ENCODE measurements around the gene BCL2L15.
"Not testable (repeated sequence)": the region's sequence is repeated elsewhere in the genome, so short reads cannot be mapped to it uniquely, and the experiment has no call there.

Gene BCL2L15

DNA sequence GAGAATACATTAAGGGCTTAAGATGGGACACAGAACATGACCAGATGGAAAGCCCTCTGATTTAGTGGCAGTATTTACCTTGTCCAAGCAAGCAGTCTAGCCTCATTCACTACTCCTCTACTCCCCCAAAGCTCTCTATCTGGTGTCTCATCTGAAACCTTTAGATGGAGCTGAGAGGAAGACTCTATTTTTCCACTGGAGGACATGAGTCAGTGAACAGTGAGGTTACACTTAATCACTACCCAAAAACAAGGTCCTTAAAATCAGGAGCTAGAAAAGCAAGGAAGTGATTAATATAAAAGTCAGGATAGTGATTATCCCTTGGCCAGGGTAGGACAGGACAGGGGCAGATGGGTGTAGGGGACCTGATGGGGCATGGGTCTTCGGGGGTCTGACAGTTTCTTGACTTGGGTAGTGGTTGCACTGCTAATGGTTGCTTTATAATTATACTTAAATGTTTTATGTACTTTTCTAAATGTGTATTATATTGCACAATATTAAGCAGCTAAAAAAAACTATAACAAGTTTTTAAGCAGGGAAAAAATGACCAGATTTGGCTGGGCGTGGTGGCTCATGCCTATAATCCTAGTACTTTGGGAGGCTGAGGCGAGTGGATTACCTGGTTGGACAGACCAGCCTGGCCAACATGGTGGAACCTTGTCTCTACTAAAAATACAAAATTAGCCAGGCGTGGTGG is 18.8 kb downstream of the BCL2L15 start:
- no peak for DNase-seq

GRCh38 chr1:113861641-113862040 is 25.7 kb downstream of the BCL2L15 start:
- DNase-seq = no peak

DNA sequence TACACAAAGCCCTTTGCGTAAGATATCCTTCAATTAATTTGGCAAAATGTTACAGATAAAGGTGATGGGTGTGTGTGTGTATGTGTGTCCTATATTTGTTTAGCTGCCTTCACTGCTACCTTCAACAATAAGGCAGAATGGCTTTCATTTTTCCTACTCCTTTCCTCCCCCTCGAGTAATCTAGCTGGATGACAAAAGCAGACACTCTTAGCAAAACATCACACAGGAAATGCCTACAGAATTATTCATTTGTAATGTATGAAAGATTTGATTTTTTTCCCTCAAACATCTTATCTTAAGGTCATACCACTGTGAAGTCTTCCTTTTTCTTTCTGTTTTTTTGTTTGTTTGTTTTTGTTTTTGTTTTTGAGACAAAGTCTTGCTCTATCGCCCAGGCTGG is 26.5 kb downstream of the BCL2L15 start:
- no peak for DNase-seq

DNA sequence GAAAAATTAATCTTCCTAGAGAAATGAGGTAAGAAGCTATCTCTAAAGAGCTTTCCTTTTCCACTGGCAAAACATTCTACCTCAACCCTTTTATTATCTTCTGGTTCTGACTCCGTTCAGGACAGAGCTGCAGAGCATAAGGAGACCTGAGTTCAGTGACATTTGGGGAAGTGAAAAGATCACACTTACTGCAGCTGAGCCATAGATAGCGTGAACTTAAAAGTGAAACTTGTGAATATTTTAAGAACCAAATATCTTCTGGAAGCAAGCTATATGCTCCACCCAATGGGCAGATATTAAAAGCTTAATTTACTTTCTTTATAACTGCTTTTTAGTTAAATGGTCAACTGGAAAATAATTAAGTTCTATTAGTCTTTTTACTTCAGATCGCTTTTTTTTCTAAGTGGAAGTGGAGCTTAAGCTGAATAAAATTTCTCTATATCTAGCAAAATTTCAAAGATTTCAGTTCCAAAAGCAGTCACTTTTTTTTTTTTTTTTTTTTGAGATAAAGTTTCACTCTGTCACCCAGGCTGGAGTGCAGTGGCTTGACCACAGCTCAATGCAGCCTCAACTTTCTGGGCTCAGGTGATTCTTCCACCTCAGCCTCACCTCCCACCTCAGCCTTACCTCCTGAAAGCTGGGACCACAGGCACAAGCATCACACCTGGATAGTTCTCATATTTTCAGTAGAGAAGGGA is 27.8 kb downstream of the BCL2L15 start:
- DNase-seq = no peak

GRCh38 chr1:113858982-113859381 is 28.4 kb downstream of the BCL2L15 start:
- DNase-seq = no peak

DNA sequence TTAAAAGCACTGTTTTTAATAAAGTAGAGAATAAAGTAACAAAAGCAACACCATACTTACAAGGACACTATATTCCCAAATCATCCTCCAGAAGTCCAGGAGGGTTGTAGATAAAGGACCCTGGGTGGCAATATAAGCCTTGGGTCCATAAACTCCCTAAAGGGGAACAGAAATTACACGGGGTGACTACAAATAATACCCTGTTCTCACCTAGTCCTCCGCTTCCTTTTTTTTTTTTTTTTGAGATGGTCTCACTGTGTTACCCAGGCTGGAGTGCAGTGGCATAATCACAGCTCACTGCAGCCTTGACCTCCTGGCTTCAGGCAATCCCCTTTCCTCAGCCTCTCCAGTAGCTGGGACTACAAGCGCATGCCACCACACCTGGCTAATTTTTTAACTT is 29.0 kb downstream of the BCL2L15 start:
- DNase-seq = no peak

- DNase-seq = no peak
These were observed 29.6 kb downstream of the BCL2L15 start for GRCh38 chr1:113857776-113858175.

DNA sequence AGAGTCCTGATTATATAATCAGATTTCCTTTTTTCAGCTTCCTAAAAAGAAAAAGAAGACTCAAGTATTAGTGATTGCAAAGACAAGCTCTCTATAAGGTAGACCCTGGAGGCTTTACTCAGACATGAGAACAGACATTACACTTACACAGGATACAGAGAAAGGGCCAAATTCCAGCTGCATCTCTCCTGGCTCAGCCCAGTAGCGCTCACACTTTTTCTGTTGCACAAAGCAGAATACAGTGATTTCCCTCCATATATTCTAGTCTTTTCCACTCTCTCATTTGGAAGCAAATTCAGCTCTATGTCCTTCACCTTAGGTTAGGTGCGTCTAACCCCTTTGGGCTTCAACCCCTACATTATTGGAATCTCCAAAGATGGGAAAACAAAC is 31.0 kb downstream of the BCL2L15 start:
- no peak for DNase-seq

- DNase-seq = no peak
These were observed 31.6 kb downstream of the BCL2L15 start for GRCh38 chr1:113855630-113856400.

DNA sequence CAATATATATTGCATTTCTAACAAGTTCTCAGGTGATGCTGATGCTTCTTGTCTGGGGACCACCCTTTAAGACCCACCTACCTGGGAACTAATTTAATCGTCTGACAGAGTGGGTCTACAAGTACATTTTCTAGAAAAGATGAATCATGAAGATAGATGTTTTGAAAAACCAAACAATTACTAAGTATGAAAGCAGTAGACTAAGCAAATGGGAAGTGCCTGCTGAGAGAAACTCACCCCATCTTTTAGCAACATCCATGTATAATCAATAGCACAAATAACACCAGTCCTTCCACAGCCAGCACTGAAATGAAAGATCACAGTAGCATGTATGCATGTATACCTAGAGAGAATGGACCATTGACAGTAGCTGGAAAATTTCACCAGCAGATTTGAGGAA is 33.1 kb downstream of the BCL2L15 start:
- no peak for DNase-seq

DNA sequence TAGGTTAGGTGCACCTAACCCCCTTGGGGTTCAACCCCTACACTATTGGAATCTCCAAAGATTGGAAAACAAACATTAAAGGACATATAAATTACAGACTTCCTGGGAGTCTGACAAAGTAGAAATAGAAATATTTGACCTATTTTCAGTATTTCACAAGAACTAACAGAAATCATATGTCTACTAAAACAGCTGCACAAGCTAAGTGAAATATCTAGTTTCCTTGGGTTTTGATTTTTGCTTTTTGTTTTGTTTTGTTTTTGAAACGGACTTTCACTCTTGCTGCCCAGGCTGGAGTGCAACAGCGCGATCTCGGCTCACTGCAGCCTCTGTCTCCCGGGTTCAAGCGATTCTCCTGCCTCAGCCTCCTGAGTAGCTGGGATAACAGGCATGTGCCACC is 34.7 kb downstream of the BCL2L15 start:
- not testable (repeated sequence) for DNase-seq

- no peak for DNase-seq
These were observed 37.1 kb downstream of the BCL2L15 start for GRCh38 chr1:113850127-113850796.

- DNase-seq = no peak
These were observed 38.3 kb downstream of the BCL2L15 start for GRCh38 chr1:113849072-113849471.

DNA sequence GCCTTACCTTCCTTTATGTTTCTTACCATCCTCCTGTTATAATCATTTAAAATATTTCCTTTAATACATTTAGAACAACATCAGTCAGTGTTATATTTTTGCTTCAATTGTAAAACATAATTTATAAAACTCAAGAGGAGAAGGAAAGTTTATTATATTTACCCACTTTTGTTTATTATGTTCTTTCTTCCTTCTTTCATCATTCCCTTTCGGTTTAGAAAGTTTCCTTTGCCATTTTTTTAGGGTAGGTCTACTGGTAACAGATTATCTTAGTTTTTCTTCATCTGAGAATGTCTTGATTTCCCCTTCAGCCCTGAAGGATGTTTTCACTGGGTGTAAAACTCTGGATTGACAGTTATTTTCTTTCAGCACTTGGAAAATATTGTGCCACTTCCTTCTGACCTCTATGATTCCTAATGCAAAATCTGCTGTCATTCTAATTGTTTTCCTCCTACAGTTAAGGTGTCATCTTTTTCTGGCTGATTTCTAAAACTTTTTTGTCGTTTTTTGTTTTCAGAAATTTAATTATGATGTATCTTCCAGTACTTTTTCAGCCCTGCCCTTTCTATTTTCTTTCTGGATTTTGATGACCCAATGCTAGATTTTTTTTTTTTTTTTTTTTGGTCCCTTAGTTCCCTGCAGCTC is 40.9 kb downstream of the BCL2L15 start:
- DNase-seq = no peak

- DNase-seq = no peak
These were observed 50.8 kb downstream of the BCL2L15 start for GRCh38 chr1:113836534-113836933.

DNA sequence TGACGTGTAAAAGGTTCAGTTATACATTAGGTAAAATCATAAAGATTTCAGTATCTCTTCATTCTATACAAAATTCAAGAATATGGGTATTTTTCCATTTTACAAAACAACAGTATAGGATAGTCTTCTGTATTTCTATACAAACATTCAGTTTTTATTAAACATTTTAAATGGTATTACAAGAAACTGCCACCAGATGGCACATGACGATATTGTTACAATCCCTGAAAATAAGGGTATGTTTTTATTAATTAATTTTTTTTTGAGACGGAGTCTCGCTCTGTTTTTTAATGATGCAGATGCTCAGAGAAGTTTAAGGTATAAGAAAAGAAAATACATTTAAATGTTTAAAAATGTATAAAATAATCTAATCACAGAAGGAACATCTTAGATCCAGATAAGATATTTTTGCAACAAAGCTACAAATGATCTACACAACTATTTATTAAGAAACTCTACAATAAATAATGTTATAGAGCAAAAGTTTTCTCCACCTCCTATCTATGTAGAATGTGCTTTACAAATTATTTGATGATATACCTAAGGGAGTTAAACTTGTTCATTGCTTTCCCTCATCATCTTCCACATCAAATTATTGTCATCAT is 51.6 kb downstream of the BCL2L15 start:
- no peak for DNase-seq

DNA sequence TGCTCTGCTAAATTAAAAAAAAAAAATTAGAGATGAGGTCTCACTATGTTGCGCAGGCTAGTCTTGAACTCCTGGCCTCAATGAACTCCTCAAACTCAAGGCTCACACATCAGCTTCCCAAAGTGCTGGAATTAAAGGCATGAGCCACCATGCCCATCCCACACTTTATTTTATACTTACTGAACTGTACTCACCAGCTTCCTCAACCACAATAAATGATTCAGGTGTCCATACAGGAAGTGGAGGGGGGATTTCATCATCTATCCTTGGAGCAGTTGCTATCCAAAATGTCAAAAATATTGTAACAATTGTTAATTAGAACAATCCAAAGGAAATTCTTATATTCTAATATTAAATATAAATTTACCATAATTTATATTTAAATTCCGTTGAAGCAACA is 52.7 kb downstream of the BCL2L15 start:
- no peak for DNase-seq

All from activated CD4-positive, CD25-positive, alpha-beta regulatory T cell treated with anti-CD3 and anti-CD28 coated beads, Interleukin-2, amount 50 U/mL, for 72 hours (primary cell).